GM21526 (cell line): ENCODE data around the gene CRIP1.

ENCODE experiments used
- ATAC-seq: cut with Tn5 transposase; IDR thresholded peaks from one replicate; pipeline ENCODE4 v1.9.1; 2021; ENCODE audit warnings: moderate library complexity; ENCODE audit not compliant: unreplicated experiment, low FRiP score

CRIP1 gene, protein sequence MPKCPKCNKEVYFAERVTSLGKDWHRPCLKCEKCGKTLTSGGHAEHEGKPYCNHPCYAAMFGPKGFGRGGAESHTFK

DNA sequence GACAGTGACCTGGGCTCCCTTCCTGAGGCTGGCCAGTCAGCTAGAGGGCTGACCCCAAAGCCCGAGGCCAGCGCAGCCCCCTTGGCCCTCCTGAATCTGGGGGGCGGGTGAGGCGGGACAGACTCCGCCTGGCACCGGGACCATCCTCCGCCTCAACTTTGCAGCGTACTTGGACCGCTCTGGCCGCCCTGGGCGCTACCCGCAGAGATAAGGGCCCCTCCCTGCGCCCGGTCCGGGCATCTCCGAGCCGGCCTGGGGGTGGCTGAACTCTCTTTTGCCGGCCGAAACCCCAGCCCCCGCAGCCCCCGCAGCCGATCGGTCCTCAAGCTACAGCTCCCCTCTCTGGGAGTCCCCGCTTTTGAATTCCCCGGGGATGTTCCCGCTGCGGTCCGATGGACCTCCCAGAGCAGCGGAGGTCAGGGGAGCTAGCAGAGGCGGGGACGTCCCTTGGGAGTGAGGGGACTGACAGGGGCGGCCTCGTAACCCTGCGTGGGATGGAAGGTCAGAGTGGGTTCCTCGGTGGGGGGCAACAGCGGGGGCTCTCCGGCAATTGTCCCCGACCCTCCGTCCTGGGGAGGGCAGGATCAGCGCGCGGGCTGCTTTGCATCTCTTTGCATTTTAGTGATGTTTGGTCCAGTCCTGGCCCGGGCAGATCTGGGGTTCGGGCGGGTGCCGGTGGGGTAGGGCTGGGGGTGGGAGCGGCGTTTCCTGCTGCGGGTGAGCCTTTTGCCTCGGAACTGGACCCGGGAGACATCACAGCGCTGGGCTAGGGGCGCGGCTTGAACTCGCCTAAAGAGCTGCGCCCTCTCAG, at the start of gene CRIP1:
Gene CRIP1 (plus strand): TSS at position 724 of the 811 bp plus-strand sequence. CDS start 374 bp downstream, outside the sequence.
- no peak for ATAC-seq

DNA sequence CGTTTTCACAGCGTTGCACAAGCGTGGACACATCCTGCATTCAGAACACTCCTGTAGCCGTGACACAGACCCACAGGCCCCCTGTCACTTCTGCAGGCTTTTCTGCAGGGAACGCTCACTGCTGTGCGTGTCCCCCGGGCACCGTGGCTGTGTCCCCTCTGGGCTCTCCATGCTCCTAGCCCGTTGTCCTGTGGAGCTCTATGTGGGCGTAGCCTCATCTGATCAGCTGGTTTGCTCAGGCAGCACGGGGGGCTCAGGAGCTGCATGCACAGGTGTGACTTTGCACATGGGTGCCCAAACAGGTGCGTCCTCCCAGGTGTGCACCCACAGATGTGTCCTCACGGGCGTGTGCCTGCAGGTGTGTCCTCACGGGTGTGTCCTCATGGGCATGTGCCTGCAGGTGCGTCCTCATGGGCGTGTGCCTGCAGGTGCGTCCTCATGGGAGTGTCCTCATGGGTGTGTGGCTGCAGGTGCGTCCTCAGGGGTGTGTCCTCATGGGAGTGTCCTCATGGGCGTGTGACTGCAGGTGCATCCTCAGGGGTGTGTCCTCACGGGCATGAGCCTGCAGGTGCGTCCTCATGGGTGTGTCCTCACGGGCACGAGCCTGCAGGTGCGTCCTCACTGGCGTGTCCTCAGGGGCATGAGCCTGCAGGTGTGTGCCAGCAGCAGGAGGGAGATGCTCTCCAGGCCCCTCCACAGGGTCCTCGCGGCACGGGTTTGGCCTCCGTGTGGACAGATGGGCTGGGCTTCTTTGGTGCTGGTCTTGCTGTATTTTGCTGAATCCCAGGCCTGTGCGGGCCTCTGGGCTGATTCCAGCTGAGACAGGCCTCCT, 49.6 kb upstream of the CRIP1 start:
- ATAC-seq, result no peak

DNA sequence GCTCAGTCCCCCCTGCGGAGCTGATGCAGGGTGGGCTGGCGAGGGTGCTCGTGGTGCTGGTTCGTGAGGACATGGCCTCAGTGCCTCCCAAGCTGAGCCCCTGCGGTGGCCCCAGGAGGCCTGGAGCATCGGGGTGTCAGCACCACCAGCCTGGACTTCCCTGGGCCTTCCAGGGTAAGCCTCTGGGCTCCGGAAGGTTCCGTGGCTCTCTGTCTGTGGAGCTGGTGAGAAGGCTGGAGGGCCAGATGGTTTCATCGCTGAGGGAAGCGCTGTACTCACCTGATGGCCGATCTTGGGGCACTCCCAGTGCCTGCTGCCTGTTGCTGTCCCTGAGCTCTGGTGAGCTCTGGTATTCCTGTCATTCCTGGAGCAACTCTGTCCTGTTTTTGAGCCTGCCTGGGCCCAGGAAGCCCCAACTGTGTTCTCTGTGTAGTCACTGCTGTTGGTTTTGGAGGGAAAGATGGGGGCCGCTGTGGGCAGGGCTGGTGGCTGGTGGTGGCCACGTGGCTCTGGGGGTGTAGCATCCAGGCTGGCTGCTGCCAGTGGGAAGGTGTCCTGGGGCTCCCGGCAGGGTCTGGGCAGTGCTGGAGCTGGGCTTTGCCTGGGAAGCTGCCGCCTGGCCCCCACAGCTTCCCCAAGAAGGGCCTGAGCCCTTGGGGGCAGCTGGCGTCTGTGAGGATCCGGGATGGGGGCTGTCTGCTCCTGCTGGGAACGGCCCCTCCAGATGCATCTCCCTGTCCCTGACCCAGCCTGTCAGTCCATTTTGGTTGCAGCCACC, 48.8 kb upstream of the CRIP1 start:
- ATAC-seq, result no peak

DNA sequence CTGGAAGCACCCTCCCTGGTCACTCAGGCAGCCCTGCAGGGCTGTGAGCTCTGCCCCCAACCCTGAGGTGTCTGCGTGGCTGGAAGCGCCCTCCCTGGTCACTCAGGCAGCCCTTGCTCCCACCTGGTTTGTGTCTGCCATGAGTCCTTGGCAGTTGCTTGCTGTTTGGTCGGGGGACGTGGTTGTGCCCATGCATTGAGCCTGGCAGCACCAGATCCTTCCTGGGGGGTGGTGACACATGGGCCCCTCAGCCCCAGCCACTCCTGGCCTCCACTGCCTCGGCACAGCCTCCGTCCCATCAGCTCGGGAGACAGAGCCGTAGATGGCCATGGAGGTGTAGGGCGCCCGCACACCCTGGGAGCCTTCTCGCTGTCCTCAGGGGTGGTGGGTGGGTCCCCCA, 47.5 kb upstream of the CRIP1 start:
- no peak for ATAC-seq

DNA sequence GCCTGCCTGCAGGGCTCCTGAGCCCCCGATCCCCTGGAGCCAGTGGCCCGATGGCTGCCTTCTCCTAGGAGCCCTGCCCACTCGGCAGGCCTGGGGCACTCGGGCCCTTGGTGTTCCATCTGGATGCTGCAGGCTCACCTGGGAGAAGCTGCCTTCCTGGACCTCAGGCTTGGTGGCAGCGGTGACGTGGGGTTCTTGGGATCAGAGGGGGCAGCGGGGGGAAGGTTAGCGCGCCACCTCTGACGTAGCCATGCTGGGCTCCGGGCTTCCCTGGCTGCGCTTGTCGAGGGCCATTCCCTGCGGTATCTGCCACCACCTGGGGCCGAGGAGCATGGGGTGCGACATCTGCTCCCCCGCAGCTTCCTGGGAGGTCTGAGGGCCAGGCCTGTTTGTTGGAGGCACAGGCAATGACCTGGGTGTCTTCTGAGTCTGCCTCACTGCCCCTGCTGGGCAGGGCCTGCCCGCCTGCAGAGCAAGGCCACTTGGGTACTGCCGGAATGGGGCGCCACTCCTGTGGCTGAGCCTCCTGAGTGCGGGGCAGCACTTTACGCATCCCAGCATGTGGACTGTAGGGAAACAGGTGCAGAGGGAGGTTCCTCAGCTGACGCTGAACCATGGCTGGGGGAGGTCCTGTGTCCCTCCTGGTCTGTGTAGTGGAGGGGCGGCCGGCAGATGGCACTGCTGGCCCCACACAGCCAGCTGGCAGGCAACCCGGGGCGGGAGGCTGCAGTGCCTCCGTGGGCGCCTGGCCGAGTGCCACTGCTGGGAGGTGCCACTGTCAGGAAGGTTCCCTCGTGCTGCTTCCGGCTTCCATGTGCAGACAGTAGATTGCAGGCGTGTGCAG, 46.8 kb upstream of the CRIP1 start:
- no peak for ATAC-seq

DNA sequence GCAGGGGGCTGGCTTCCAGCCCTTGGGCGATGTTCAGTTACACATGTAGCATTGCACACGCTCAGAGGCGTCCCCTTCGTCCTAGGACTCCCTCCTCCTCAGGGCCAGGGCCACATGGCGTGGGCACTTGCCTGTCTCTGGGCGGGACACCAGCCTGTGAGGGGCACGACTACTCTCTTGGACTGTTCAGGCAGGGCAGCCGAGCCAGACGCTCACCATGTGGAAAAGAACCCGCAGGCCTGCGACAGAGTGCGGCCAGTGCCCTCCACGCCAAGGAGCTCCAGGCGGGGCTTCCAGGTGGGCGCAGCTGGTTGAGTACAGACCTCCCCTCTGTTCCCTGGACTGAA, 46.2 kb upstream of the CRIP1 start:
- ATAC-seq, result no peak

DNA sequence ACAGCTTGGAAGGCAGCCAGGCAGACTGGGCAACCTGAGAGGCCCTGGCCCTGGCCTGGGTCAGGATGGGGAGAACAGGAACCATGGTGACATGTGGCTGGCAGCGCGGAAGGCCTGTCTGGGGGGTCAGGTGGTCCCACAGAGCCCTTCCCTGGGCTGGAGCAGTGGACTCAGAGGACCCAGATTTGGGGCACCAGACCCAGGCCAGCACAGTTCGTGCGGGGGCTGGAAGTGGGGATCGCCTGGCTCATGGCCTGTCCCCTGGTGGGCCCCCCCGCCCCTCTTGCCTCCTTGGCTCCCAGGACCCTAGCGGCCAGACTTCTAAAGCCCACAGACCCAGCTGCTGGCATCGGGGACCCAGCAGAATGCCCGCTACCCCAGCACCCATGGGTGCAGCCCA, 45.7 kb upstream of the CRIP1 start:
- no peak for ATAC-seq

DNA sequence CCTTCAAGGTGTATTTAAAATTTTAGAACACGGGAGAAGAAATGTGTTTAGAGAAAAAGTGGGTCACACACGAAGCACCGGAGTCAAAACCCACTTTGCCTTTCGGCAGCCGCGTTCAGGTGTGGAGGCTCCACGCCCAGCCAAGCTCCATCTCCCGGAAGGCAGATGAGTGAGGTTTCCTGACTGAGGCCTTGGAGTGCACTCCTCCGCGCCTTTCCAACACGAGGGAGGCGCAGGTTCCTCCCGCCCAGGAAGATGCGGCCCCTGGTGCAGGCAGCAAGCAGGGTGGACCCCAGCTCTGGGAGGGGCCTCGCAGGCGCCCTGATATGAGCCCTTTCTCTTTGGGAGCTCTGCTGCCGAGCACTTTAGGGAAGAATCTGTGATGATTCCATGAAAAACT, 44.6 kb upstream of the CRIP1 start:
- no peak for ATAC-seq

DNA sequence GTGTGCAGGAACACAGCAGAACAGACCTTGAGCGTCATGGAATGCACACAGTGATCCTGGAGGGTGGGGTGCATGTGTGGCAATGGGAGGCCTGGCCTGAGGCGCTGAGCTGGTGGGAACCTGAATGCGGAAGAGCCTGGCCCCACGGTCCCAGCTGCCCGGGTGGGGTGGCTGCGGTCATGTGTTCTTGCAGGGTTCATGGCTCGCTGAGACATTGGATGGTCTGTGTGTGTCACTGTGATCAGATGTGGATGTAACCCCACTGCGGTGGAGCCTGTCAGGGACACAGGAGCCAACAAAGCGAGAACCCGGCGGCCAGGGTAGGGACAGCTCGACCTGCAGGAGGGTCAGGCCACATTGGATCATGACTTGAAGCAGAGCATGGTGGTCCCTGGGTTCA, 43.9 kb upstream of the CRIP1 start:
- no peak for ATAC-seq

DNA sequence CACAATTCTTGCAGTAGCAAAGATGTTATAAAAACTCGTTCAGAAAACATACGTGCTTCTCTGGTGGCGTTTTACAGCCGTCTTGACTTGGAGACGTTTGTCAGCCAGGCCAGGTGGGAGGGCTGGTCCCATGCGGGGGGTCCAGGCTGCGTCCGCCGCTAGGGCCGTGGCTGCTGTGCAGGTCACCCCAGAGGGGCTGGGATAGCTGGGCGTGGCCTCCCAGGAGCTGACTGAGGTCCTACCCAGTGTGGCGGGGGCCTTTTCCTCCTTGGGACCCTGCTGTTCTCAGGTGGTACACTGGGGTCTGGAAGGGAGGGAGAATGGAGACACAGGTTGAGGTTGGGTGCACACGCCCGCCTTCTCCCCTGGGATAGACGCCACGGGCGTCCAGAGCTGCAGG, 41.8 kb upstream of the CRIP1 start:
- no peak for ATAC-seq

DNA sequence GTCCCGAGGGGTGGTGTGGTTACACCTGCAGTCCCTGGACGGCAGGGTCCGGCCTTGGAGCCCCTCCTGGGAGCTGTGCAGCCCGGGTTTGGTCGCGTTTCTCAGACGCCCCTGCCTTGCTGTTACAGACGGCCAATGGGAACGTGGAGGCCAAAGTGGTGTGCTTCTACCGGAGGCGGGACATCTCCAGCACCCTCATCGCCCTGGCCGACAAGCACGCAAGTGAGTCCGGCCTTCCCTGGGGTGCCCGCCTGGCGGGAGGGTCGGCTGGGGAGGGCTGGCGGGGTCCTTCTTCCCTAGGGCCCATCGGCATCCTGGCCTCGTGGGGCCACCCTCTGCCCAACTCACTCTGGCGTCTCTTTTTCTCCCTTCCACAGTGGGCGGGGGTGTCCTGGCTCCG, 41.4 kb upstream of the CRIP1 start:
- ATAC-seq, result no peak

DNA sequence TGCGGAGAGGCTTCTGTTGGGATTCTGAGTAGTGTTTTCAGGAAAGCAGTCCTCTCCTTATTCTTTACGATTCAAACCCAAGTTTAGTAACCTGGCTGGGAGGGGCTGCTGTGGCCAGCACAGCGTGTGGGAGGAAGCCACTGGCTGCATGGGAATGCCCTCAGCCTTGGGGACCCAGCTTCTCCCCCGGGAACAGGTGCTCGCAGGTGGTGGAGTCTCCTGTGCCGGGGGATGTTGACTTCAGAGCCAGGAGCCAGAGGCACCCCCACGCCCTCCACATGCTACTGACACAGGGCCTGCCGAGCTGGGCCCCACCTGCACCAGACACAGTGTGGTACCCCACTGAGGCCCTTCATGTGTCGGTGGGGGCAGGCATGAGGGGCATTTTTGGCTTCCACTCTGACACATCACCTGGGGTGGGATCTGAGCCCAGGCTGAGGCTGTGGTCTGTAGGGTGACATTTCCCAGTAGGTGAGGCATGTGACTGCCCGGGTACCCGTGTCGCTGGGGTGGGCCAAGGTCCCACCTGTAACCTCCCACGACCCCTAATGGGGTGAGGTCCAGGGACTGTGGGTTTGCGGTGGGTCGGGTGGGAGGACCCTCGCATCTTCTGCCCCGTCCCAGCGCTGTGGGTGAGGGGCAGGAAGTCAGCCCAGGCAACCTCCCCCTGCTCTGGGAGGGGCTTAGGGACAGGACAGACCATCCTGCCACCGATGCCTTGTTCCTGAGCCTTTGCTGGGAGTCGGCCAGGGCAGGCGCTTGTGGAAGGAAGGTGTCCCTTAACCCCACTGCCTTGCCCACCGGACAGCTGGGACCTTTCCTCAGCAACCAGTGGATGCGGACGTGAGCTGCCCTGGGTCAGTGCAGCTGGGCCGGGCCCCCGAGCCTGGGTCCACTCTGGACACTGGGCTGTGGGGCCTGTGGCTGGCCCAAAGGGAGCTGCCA, 40.5 kb upstream of the CRIP1 start:
- no peak for ATAC-seq

DNA sequence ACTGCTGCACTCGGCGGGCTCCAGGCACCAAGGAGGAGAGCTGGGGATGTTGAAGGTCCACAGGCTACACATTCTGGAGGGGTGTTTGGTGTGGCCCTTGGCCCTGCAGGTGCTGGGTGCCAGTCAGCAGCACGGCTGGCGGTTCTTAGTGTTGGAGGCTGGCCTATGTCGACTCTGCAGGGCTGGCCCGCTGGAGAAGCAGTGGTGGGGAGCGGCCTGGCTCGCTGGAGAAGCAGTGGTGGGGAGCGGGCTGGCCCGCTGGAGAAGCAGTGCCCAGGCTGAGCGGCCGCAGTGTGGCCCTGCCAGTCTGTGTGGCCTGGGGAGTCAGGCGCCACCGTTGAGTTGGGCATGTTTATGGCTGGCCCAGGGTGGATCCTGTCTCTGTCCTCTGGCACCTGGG, 39.7 kb upstream of the CRIP1 start:
- no peak for ATAC-seq

DNA sequence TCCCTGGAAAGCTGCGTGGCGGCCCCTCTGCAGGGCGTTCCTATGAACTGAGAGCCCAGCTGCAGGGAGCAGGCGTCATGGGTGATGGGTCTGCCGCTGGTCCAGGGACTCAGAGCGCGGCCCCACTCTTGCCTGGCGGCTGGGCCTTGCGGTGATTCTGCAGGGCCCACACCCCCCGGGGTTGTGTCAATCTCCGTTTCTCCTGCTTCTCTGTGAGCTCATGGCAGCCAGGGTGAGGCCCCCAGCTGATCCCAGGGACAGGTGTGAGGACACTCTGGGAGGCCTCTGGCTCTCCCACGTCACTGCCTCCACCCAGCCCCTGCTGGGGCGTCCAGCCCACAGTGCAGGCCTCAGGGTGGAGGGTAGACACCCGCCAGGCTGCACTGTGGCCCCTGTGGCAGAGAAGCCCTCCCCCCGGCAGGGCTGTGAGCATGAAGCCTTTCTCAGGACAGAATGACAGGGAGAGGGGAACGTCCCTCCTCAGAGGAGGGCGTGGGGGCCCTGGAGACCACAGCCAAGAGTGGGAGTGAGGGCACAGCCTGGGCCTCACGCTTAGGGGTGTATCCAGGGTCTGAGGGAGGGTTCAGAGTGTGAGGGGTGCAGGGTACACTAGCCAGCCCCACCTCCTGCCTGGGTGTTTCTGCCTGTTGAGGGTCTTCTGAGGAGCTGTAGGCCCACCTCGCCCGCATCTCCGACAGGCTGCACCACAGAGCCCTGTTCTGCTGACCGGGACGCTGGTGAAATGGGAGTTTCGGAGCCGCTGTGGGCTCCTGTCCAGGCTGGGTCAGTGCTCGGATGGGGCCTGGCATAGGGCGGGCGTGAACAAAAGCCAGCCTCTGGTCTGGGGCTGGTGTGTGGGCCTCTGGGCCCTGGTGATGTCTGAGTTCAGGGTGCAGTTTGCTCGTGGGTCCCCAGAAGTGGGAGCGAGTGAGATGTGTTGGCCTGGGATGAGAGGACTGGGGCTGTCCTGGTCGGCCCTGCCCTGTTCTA, 38.7 kb upstream of the CRIP1 start:
- ATAC-seq, result no peak

DNA sequence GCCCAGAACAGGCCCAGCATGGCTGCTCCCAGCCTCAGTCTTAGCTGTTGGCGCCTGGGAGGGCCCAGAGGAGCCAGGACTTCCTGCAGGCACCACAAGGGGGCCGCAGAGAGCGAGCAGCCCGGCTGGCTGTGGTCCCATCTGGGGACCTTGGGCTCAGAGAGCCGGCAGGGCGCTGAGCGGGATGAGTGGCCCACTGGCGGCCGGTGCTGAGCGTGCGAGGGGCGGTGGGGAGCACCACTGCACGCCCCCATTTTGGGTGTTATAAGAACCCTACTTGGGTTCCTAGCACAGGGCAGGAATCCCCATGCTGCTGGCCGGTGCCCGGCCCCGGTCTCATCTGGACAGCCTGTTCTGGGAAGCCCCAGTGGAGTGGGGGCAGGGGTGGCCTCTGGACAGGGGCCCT, 38.0 kb upstream of the CRIP1 start:
- ATAC-seq, result no peak

DNA sequence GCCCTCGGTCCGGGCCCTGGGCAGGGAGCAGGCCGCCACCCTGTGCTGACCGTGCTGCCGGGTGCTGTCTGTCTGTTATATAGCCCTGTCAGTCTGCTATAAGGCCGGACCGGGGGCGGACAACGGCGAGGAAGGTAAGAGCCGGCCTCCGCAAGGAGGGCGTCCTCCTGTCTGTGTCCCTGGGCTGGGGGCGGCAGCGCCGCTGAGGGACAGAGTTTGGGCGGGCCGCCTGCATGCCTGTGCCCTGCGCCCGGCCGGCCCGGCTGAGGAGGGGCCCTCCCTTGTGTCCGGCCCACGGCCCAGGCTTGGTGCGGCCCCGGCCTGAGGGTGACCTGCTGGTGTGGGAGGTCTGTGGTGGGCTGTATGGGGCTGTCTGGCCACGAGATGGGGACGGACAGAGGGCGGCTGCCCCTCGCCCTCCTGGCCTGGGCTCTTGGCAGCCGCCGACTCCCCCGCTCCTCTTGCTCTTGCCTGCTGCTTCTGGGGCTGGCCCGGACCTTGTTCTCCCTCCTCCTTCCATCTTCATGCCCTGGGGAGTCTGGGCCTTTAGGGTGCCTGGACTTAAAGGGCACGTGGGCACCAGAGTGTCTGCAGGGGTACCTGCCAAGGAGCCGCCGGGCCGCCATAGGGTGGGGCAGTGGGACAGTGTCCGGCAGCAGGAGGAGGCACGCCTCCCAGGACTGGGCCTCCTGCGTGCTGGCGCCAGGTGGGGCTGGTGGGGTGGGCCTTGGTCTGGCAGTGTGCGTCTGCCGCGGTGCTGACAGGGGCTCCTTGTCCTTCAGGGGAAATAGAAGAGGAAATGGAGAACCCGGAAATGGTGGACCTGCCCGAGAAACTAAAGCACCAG, 37.2 kb upstream of the CRIP1 start:
- ATAC-seq, result no peak

DNA sequence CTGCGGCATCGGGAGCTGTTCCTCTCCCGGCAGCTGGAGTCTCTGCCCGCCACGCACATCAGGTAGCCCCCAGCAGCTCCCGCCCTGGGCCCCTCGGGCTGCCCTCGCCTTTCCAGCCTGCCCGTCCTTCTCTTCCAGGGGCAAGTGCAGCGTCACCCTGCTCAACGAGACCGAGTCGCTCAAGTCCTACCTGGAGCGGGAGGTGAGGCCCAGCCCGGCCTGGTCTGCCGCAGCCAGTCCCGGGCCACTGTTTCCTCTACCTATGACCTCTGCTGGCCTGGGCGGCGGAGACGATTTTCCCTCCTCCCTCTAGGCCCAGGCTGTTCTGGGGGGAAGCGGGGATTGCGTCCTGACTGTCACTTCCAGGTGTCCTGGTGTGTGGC, 36.6 kb upstream of the CRIP1 start:
- no peak for ATAC-seq
